Activated CD4-positive, alpha-beta T cell treated with anti-CD3 and anti-CD28 coated beads, Interleukin-2, amount 10 ng/mL, durations not matched to agents 24 days and 14 days (primary cell): Measurements from ENCODE around the gene WDFY1. TPM values are rescaled to one million over a fixed set of nuclear protein-coding genes. Genes with fewer than 3 reads are reported as not detected.

Experiments
- DNase-seq: peaks from one replicate; pipeline ENCODE4 v3.0.0; 2022
- H3K27ac Mint-ChIP-seq: one replicate; pipeline ENCODE4 v1.8.0; 2022; ENCODE audit warnings: mild to moderate bottlenecking, mixed read lengths
- H3K27me3 Mint-ChIP-seq: one replicate; pipeline ENCODE4 v1.8.0; 2022; ENCODE audit warnings: mixed read lengths
- H3K36me3 Mint-ChIP-seq: one replicate; pipeline ENCODE4 v1.8.0; 2022; ENCODE audit warnings: low read depth, mild to moderate bottlenecking, mixed read lengths
- H3K4me1 Mint-ChIP-seq: one replicate; pipeline ENCODE4 v1.8.0; 2021; ENCODE audit warnings: mixed read lengths
- H3K4me3 Mint-ChIP-seq: one replicate; pipeline ENCODE4 v1.8.0; 2022; ENCODE audit warnings: mild to moderate bottlenecking, moderate library complexity, mixed read lengths
- H3K9me3 Mint-ChIP-seq: one replicate; pipeline ENCODE4 v1.8.0; 2021; ENCODE audit warnings: mixed read lengths
- intact Hi-C: fragments of 100-400 bp; cut with micrococcal nuclease; formaldehyde crosslinking; loops from one replicate; pipeline ENCODE4 v1.15.1; 2023
- total RNA-seq: library from RNA; stranded (reverse); gene quantifications from 2 replicates; pipeline ENCODE4 v1.2.3, GENCODE V29; 2022

Gene WDFY1
- total RNA-seq, 1 donor from 2014 or later, result 25.3 TPM

- Mint-ChIP-seq H3K36me3 (peaks cover 43% of the 10 kb centered on the region), H3K9me3 (no peaks in the 10 kb centered on the region), H3K27ac (no peak overlapping the region), H3K27me3 (no peaks in the 10 kb centered on the region), H3K4me1 (peaks cover 9% of the 10 kb centered on the region), H3K4me3 (no peak overlapping the region)
- no peak for DNase-seq
- intact Hi-C loops, result no loop called here
Observed at GRCh38 chr2:223914324-223914723, 30.8 kb downstream of the WDFY1 start.

- H3K9me3 Mint-ChIP-seq, result no peaks in the 10 kb centered on the region
- DNase-seq, result no peak
- H3K4me3 Mint-ChIP-seq, result no peak overlapping the region
- H3K27me3 Mint-ChIP-seq, result no peaks in the 10 kb centered on the region
- H3K27ac Mint-ChIP-seq, result peak overlapping the region; percentile 14
- intact Hi-C loops, result no loop called here
- peaks cover 27% of the 10 kb centered on the region for H3K36me3 Mint-ChIP-seq
- peaks cover 14% of the 10 kb centered on the region for H3K4me1 Mint-ChIP-seq
Observed at GRCh38 chr2:223909001-223909741, 36.0 kb downstream of the WDFY1 start.

- peaks cover 29% of the 10 kb centered on the region for H3K36me3 Mint-ChIP-seq
- H3K9me3 Mint-ChIP-seq, result no peaks in the 10 kb centered on the region
- peaks cover 14% of the 10 kb centered on the region for H3K4me1 Mint-ChIP-seq
- DNase-seq, result no peak
- intact Hi-C loops, result no loop called here
- H3K27ac Mint-ChIP-seq, result peak overlapping the region; percentile 17
- H3K27me3 Mint-ChIP-seq, result no peaks in the 10 kb centered on the region
- H3K4me3 Mint-ChIP-seq, result no peak overlapping the region
Observed at GRCh38 chr2:223908304-223908998, 36.7 kb downstream of the WDFY1 start.

GRCh38 chr2:223905996-223906395 is 39.1 kb downstream of the WDFY1 start:
- no peak overlapping the region for H3K4me3 Mint-ChIP-seq
- H3K4me1 Mint-ChIP-seq, result peaks cover 11% of the 10 kb centered on the region
- H3K27ac Mint-ChIP-seq, result no peak overlapping the region
- intact Hi-C loops, result no loop called here
- no peaks in the 10 kb centered on the region for H3K9me3 Mint-ChIP-seq
- H3K36me3 Mint-ChIP-seq, result peaks cover 25% of the 10 kb centered on the region
- no peak for DNase-seq
- no peaks in the 10 kb centered on the region for H3K27me3 Mint-ChIP-seq

GRCh38 chr2:223901854-223902253 is 43.3 kb downstream of the WDFY1 start:
- H3K4me1 Mint-ChIP-seq, result peaks cover 8% of the 10 kb centered on the region
- intact Hi-C loops, result no loop called here
- DNase-seq, result no peak
- no peaks in the 10 kb centered on the region for H3K27me3 Mint-ChIP-seq
- no peak overlapping the region for H3K4me3 Mint-ChIP-seq
- no peak overlapping the region for H3K27ac Mint-ChIP-seq
- H3K9me3 Mint-ChIP-seq, result no peaks in the 10 kb centered on the region
- peaks cover 51% of the 10 kb centered on the region for H3K36me3 Mint-ChIP-seq

GRCh38 chr2:223901311-223901710 is 43.8 kb downstream of the WDFY1 start:
- H3K9me3 Mint-ChIP-seq, result no peaks in the 10 kb centered on the region
- intact Hi-C loops, result no loop called here
- no peaks in the 10 kb centered on the region for H3K27me3 Mint-ChIP-seq
- H3K36me3 Mint-ChIP-seq, result peaks cover 51% of the 10 kb centered on the region
- H3K27ac Mint-ChIP-seq, result peak overlapping the region; percentile 49
- H3K4me1 Mint-ChIP-seq, result peaks cover 10% of the 10 kb centered on the region
- no peak for DNase-seq
- no peak overlapping the region for H3K4me3 Mint-ChIP-seq

GRCh38 chr2:223900531-223900930 is 44.6 kb downstream of the WDFY1 start:
- H3K9me3 Mint-ChIP-seq, result no peaks in the 10 kb centered on the region
- DNase-seq, result no peak
- H3K4me3 Mint-ChIP-seq, result no peak overlapping the region
- peaks cover 52% of the 10 kb centered on the region for H3K36me3 Mint-ChIP-seq
- no peaks in the 10 kb centered on the region for H3K27me3 Mint-ChIP-seq
- intact Hi-C loops, result no loop called here
- H3K4me1 Mint-ChIP-seq, result peaks cover 13% of the 10 kb centered on the region
- H3K27ac Mint-ChIP-seq, result no peak overlapping the region

- no peak for DNase-seq
- Mint-ChIP-seq H3K4me3 (no peak overlapping the region), H3K36me3 (peaks cover 52% of the 10 kb centered on the region), H3K9me3 (no peaks in the 10 kb centered on the region), H3K27ac (no peak overlapping the region), H3K27me3 (no peaks in the 10 kb centered on the region), H3K4me1 (peaks cover 15% of the 10 kb centered on the region)
- intact Hi-C loops, result no loop called here
Observed at GRCh38 chr2:223900066-223900465, 45.1 kb downstream of the WDFY1 start.

GRCh38 chr2:223897669-223898330 is 47.3 kb downstream of the WDFY1 start:
- Mint-ChIP-seq H3K4me1 (peaks cover 15% of the 10 kb centered on the region), H3K4me3 (no peak overlapping the region), H3K27ac (peak overlapping the region; percentile 30), H3K9me3 (no peaks in the 10 kb centered on the region), H3K27me3 (no peaks in the 10 kb centered on the region), H3K36me3 (peaks cover 58% of the 10 kb centered on the region)
- DNase-seq, result no peak
- intact Hi-C loops, result loop anchor here (2.0 kb wide), 1 partner anchor 39 kb away; no protein-coding TSS in a partner anchor

GRCh38 chr2:223896833-223897311 is 48.3 kb downstream of the WDFY1 start:
- H3K36me3 Mint-ChIP-seq, result peaks cover 62% of the 10 kb centered on the region
- DNase-seq, result no peak
- intact Hi-C loops, result loop anchor here (2.0 kb wide), 1 partner anchor 40 kb away; no protein-coding TSS in a partner anchor
- no peaks in the 10 kb centered on the region for H3K27me3 Mint-ChIP-seq
- H3K4me3 Mint-ChIP-seq, result peak overlapping the region; percentile 42
- no peaks in the 10 kb centered on the region for H3K9me3 Mint-ChIP-seq
- H3K27ac Mint-ChIP-seq, result peak overlapping the region; percentile 76
- H3K4me1 Mint-ChIP-seq, result peaks cover 15% of the 10 kb centered on the region

- H3K4me1 Mint-ChIP-seq, result peaks cover 15% of the 10 kb centered on the region
- no peaks in the 10 kb centered on the region for H3K27me3 Mint-ChIP-seq
- intact Hi-C loops, result no loop called here
- H3K36me3 Mint-ChIP-seq, result peaks cover 60% of the 10 kb centered on the region
- H3K4me3 Mint-ChIP-seq, result no peak overlapping the region
- H3K27ac Mint-ChIP-seq, result no peak overlapping the region
- no peaks in the 10 kb centered on the region for H3K9me3 Mint-ChIP-seq
- DNase-seq, result no peak
Observed at GRCh38 chr2:223894968-223895367, 50.2 kb downstream of the WDFY1 start.

GRCh38 chr2:223894009-223894408 is 51.1 kb downstream of the WDFY1 start:
- no peaks in the 10 kb centered on the region for H3K27me3 Mint-ChIP-seq
- H3K36me3 Mint-ChIP-seq, result peaks cover 61% of the 10 kb centered on the region
- no peak overlapping the region for H3K4me3 Mint-ChIP-seq
- no peak for DNase-seq
- intact Hi-C loops, result no loop called here
- peaks cover 20% of the 10 kb centered on the region for H3K4me1 Mint-ChIP-seq
- no peaks in the 10 kb centered on the region for H3K9me3 Mint-ChIP-seq
- H3K27ac Mint-ChIP-seq, result no peak overlapping the region

- H3K36me3 Mint-ChIP-seq, result peaks cover 58% of the 10 kb centered on the region
- intact Hi-C loops, result no loop called here
Observed at GRCh38 chr2:223890721-223891120, 54.4 kb downstream of the WDFY1 start.

GRCh38 chr2:223889229-223889628 is 55.9 kb downstream of the WDFY1 start:
- intact Hi-C loops, result no loop called here
- H3K27me3 Mint-ChIP-seq, result no peaks in the 10 kb centered on the region
- peaks cover 10% of the 10 kb centered on the region for H3K4me1 Mint-ChIP-seq
- no peak overlapping the region for H3K4me3 Mint-ChIP-seq
- no peak for DNase-seq
- H3K36me3 Mint-ChIP-seq, result peaks cover 63% of the 10 kb centered on the region
- H3K9me3 Mint-ChIP-seq, result no peaks in the 10 kb centered on the region
- peak overlapping the region; percentile 57 for H3K27ac Mint-ChIP-seq

More at GRCh38 chr2:223890721-223891120, 54.4 kb downstream of the WDFY1 start:
- no peak for DNase-seq
- Mint-ChIP-seq H3K27ac (no peak overlapping the region), H3K9me3 (no peaks in the 10 kb centered on the region), H3K27me3 (no peaks in the 10 kb centered on the region), H3K4me1 (peaks cover 9% of the 10 kb centered on the region), H3K4me3 (no peak overlapping the region)
